HCT116 (cell line): ENCODE results near the gene DNPH1.

ENCODE experiments used
- ELF1 ChIP-seq: IDR thresholded peaks from 2 replicates; pipeline ENCODE4 v1.6.1; 2012; ENCODE audit warnings: low read depth, borderline replicate concordance
- EZH2phosphoT487 ChIP-seq: fragments of 200-600 bp; IDR thresholded peaks from 2 replicates; pipeline ENCODE4 v1.6.1; 2018; ENCODE audit warnings: antibody characterized with exemption, borderline replicate concordance
- FOSL1 ChIP-seq: IDR thresholded peaks from 2 replicates; pipeline ENCODE4 v1.6.1; 2012; ENCODE audit warnings: low read depth
- POLR2A ChIP-seq: IDR thresholded peaks from 2 replicates; pipeline ENCODE4 v1.7.0; 2011; ENCODE audit warnings: borderline replicate concordance; ENCODE audit not compliant: insufficient read depth, insufficient read length; ENCODE audit errors: extremely low read depth
- ZNF274 ChIP-seq: fragments of 200-500 bp; sonication (Bioruptor generic); IDR thresholded peaks from 2 replicates; pipeline ENCODE4 v1.6.1; 2014; ENCODE audit warnings: mild to moderate bottlenecking, low read depth, low read length, inconsistent platforms
- TF ChIP-seq, protein P1 (sequence below), 3 experiments: fragments of 200-600 bp in 1 of 3; sonication (generic) in 1 of 3; IDR thresholded peaks in 2 of 3; conservative IDR thresholded peaks in 1 of 3; 2 replicates each; pipeline ENCODE4 v1.5.1; 2012 to 2017; ENCODE audit warnings: low read depth in 2 of 3, low read length in 2 of 3, antibody characterized with exemption in 1 of 3, borderline replicate concordance in 1 of 3, control low read depth in 1 of 3, mild to moderate bottlenecking in 1 of 3, mixed read lengths in 1 of 3, mixed run types in 1 of 3, moderate library complexity in 1 of 3; ENCODE audit not compliant: insufficient read depth in 1 of 3

DNA sequence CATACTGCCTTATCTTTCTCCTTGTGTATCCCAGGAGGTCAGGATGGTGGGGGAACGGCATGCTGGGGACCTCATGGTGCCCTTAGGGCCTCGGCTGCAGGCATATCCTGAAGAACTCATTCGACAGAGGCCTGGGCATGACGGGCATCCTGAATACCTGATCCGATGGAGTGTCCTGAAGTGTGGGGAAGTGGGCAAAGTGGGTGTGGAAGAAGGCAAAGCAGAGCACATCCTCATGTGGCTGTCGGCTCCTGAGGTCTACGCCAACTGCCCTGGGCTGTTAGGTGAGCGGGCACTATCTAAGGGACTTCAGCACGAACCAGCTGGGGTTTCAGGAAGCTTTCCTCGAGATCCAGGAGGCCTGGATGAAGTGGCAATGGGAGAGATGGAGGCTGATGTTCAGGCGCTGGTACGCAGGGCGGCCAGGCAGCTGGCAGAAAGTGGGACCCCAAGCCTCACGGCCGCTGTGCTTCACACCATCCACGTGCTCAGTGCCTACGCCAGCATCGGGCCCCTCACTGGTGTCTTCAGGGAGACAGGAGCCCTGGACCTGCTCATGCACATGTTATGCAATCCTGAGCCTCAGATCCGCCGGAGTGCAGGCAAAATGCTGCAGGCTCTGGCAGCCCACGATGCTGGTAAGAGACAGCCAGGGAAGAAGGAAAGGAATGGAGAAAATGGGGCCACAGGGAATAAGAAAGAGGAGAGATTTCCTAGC, 44.9 kb downstream of the DNPH1 start:
- TF ChIP-seq, protein P1, sequence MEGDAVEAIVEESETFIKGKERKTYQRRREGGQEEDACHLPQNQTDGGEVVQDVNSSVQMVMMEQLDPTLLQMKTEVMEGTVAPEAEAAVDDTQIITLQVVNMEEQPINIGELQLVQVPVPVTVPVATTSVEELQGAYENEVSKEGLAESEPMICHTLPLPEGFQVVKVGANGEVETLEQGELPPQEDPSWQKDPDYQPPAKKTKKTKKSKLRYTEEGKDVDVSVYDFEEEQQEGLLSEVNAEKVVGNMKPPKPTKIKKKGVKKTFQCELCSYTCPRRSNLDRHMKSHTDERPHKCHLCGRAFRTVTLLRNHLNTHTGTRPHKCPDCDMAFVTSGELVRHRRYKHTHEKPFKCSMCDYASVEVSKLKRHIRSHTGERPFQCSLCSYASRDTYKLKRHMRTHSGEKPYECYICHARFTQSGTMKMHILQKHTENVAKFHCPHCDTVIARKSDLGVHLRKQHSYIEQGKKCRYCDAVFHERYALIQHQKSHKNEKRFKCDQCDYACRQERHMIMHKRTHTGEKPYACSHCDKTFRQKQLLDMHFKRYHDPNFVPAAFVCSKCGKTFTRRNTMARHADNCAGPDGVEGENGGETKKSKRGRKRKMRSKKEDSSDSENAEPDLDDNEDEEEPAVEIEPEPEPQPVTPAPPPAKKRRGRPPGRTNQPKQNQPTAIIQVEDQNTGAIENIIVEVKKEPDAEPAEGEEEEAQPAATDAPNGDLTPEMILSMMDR (IDR thresholded peaks at IDR 0.05 in 2 of 3, conservative IDR thresholded peaks at IDR 0.05 in 1 of 3; ENCODE audit: borderline replicate concordance in 1 of 3, insufficient read depth in 1 of 3, low read depth in 2 of 3, low read length in 2 of 3): no peak
- TF ChIP-seq POLR2A (no peak), ELF1 (no peak), ZNF274 (no peak), EZH2phosphoT487 (no peak), FOSL1 (no peak)
